CD4-positive, CD25-positive, alpha-beta regulatory T cell (primary cell): Measurements from ENCODE around the gene LIMS2. TPM values are rescaled to one million over a fixed set of nuclear protein-coding genes. Genes with fewer than 3 reads are reported as not detected.

Experiments used
- ATAC-seq, 2 donors: fragments of 150-1000 bp; cut with Tn5 transposase; one replicate each; pipeline ENCODE4 v1.10.0; 2021; ENCODE audit warnings: low read depth in 2 of 2, moderate number of reproducible peaks in 2 of 2, moderate library complexity in 1 of 2
- DNase-seq, 3 donors: peaks; one replicate each; pipeline versions ENCODE4 v3.0.0 to v3.0.0-alpha.2; 2012 to 2022; ENCODE audit warnings: mixed read lengths in 1 of 3
- H3K27ac ChIP-seq: one replicate; pipeline ENCODE4 v1.7.0; 2013; ENCODE audit warnings: mild to moderate bottlenecking, low read length; ENCODE audit not compliant: insufficient read depth, poor library complexity, severe bottlenecking
- H3K27me3 ChIP-seq: one replicate; pipeline ENCODE4 v1.7.0; 2013; ENCODE audit warnings: low read length; ENCODE audit not compliant: control insufficient read depth, insufficient read depth
- H3K36me3 ChIP-seq: one replicate; pipeline ENCODE4 v1.7.0; 2013; ENCODE audit warnings: mild to moderate bottlenecking, low read length, moderate library complexity; ENCODE audit not compliant: control insufficient read depth, insufficient read depth
- H3K4me1 ChIP-seq: 2 replicates; pipeline ENCODE4 v1.7.0; 2013; ENCODE audit warnings: mild to moderate bottlenecking, low read length; ENCODE audit not compliant: insufficient read depth, control insufficient read depth, poor library complexity, severe bottlenecking
- H3K4me3 ChIP-seq: one replicate; pipeline ENCODE4 v1.7.0; 2013; ENCODE audit warnings: low read depth, mild to moderate bottlenecking, low read length, moderate library complexity
- H3K9me3 ChIP-seq, 2 experiments: 1 replicate in 1 of 2; 2 replicates in 1 of 2; pipeline ENCODE4 v1.7.0; 2013; ENCODE audit warnings: low read length in 2 of 2, mild to moderate bottlenecking in 1 of 2, moderate library complexity in 1 of 2; ENCODE audit not compliant: control insufficient read depth in 2 of 2
- H3K27ac Mint-ChIP-seq, 3 donors: one replicate each; pipeline ENCODE4 v1.8.0; 2020 to 2022; ENCODE audit warnings: mild to moderate bottlenecking in 3 of 3, mixed read lengths in 3 of 3, moderate library complexity in 2 of 3
- H3K27me3 Mint-ChIP-seq: one replicate; pipeline ENCODE4 v1.8.0; 2022; ENCODE audit warnings: mild to moderate bottlenecking, mixed read lengths
- H3K36me3 Mint-ChIP-seq: one replicate; pipeline ENCODE4 v1.8.0; 2020; ENCODE audit warnings: mixed read lengths
- H3K4me1 Mint-ChIP-seq, 4 donors: one replicate each; pipeline ENCODE4 v1.8.0; 2020 to 2022; ENCODE audit warnings: mixed read lengths in 4 of 4, mild to moderate bottlenecking in 1 of 4
- H3K4me3 Mint-ChIP-seq, 4 donors: one replicate each; pipeline ENCODE4 v1.8.0; 2020 to 2022; ENCODE audit warnings: mild to moderate bottlenecking in 4 of 4, mixed read lengths in 4 of 4, moderate library complexity in 3 of 4
- H3K9me3 Mint-ChIP-seq, 7 donors: one replicate each; pipeline ENCODE4 v1.8.0; 2020 to 2022; ENCODE audit warnings: mixed read lengths in 7 of 7, mild to moderate bottlenecking in 3 of 7, moderate library complexity in 2 of 7
- polyA plus RNA-seq, 4 donors: library from polyadenylated mRNA; unstranded; fragments of 300-500 nt; fragmentation: Illumina TruSeq; gene quantifications; one replicate each; pipeline ENCODE4 v1.2.3, GENCODE V29; 2021
- total RNA-seq: library from RNA; stranded (reverse); gene quantifications from one replicate; pipeline ENCODE4 v1.2.3, GENCODE V29; 2022

LIMS2 gene
- total and polyA plus RNA-seq, 5 donors from 2014 or later: 10.8 to 23.8 (median 15.4) TPM

DNA sequence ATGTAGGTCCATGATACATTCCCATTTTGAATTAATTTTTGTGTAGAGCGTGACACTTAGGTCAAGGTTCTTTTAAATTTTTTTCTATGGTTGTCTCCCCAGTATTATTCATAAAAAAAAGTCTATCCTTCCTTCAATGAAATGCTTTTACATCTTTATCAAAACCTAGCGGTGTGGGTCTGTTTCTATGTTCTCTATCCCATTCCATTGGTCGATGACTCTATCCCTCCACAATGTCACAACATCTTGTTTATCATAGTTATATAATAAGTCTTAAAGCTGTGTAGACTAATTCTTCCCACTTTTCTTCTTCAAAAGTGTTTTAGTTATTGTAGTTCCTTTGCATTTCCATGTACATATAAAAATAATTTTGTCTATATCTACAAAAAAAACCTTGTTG is 76.6 kb downstream of the LIMS2 start:
- Mint-ChIP-seq H3K36me3 (no peaks in the 10 kb centered on the region), H3K27me3 (peaks cover 10% of the 10 kb centered on the region), H3K4me3 (no peak overlapping the region), H3K9me3 (peaks cover 0 to 7% (median 2%) of the 10 kb centered on the region in 7 donors), H3K4me1 (peaks cover 0 to 4% (median 2%) of the 10 kb centered on the region in 4 donors), H3K27ac (no peak overlapping the region)
- no peak for ATAC-seq
- Histone ChIP-seq H3K36me3 (no peaks in the 10 kb centered on the region), H3K27me3 (no peaks in the 10 kb centered on the region), H3K9me3 (no peaks in the 10 kb centered on the region), H3K4me1 (no peaks in the 10 kb centered on the region), H3K4me3 (no peak overlapping the region), H3K27ac (no peak overlapping the region)
- no peak for DNase-seq

GRCh38 chr2:127597984-127598380 is 77.3 kb downstream of the LIMS2 start:
- H3K4me1 Mint-ChIP-seq: peaks cover 0 to 4% (median 2%) of the 10 kb centered on the region in 4 donors
- no peaks in the 10 kb centered on the region for H3K36me3 Mint-ChIP-seq
- peaks cover 0 to 3% (median 1%) of the 10 kb centered on the region in 7 donors for H3K9me3 Mint-ChIP-seq
- no peaks in the 10 kb centered on the region for H3K9me3 ChIP-seq
- H3K27ac ChIP-seq: no peak overlapping the region
- peaks cover 5% of the 10 kb centered on the region for H3K27me3 Mint-ChIP-seq
- ATAC-seq: no peak
- H3K4me3 Mint-ChIP-seq: no peak overlapping the region
- peak in 1 of 3 donors; percentile 34 for DNase-seq
- no peaks in the 10 kb centered on the region for H3K36me3 ChIP-seq
- H3K4me1 ChIP-seq: no peaks in the 10 kb centered on the region
- H3K27ac Mint-ChIP-seq: no peak overlapping the region
- no peak overlapping the region for H3K4me3 ChIP-seq
- H3K27me3 ChIP-seq: no peaks in the 10 kb centered on the region

- ATAC-seq: no peak
- Mint-ChIP-seq H3K9me3 (peaks cover 0 to 2% (median 0%) of the 10 kb centered on the region in 7 donors), H3K27ac (no peak overlapping the region), H3K4me3 (no peak overlapping the region), H3K36me3 (no peaks in the 10 kb centered on the region), H3K27me3 (peaks cover 5% of the 10 kb centered on the region), H3K4me1 (peaks cover 0 to 4% (median 1%) of the 10 kb centered on the region in 4 donors)
- H3K9me3 ChIP-seq: no peaks in the 10 kb centered on the region
- no peak for DNase-seq
- H3K27ac ChIP-seq: no peak overlapping the region
- no peaks in the 10 kb centered on the region for H3K4me1 ChIP-seq
- no peaks in the 10 kb centered on the region for H3K36me3 ChIP-seq
- no peaks in the 10 kb centered on the region for H3K27me3 ChIP-seq
- no peak overlapping the region for H3K4me3 ChIP-seq
These were observed 78.0 kb downstream of the LIMS2 start for GRCh38 chr2:127597046-127597983.

DNA sequence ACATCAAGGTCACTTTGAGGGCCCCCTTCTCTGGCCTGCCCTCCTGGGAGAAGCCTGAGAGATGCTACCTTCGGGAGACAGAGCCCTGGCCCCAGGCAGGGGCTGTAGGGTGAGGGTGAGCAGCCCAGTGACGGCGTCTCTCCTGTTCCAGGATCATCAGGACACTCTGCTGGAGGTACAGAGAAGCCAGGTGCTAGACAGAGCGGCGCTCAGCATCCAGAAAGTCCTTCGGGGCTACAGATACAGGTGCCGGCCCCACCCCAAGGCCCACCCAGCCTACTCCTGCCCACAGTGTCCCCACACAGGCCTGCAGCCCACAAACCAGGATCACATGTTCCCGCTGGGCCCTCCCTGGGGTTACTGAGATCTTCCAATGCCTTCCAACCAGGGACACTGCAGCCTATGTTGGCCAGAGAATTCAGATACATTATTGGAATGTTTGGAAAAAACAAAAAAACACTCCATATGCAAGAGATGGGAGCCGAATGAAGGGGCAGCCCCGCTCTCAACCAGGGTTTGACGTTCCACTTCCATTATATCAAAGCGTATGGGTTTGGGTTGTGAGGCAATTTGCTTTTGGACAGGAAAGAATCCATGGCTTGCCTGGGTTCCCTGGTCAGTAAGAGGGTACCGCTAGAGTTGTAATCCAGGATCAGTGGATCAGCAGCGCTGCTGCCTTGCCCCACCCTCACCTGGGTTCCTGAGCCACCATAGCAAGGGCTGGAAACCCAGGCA is 78.9 kb downstream of the LIMS2 start:
- ATAC-seq (no peak), DNase-seq (no peak)
- Mint-ChIP-seq H3K9me3 (peaks cover 0 to 2% (median 0%) of the 10 kb centered on the region in 7 donors), H3K36me3 (no peaks in the 10 kb centered on the region), H3K4me1 (peaks cover 0 to 4% (median 1%) of the 10 kb centered on the region in 4 donors), H3K4me3 (peak overlapping the region in 1 of 4 donors; percentile 4), H3K27me3 (peaks cover 5% of the 10 kb centered on the region), H3K27ac (no peak overlapping the region)
- Histone ChIP-seq H3K27ac (no peak overlapping the region), H3K27me3 (no peaks in the 10 kb centered on the region), H3K9me3 (no peaks in the 10 kb centered on the region), H3K36me3 (no peaks in the 10 kb centered on the region), H3K4me1 (no peaks in the 10 kb centered on the region), H3K4me3 (no peak overlapping the region)

- no peak overlapping the region for H3K4me3 Mint-ChIP-seq
- no peak overlapping the region for H3K27ac Mint-ChIP-seq
- H3K27ac ChIP-seq: no peak overlapping the region
- no peaks in the 10 kb centered on the region for H3K9me3 ChIP-seq
- no peaks in the 10 kb centered on the region for H3K36me3 ChIP-seq
- H3K36me3 Mint-ChIP-seq: no peaks in the 10 kb centered on the region
- no peaks in the 10 kb centered on the region for H3K4me1 ChIP-seq
- no peaks in the 10 kb centered on the region for H3K27me3 Mint-ChIP-seq
- peaks cover 0 to 6% (median 2%) of the 10 kb centered on the region in 4 donors for H3K4me1 Mint-ChIP-seq
- H3K4me3 ChIP-seq: no peak overlapping the region
- ATAC-seq (no peak), DNase-seq (no peak)
- no peaks in the 10 kb centered on the region for H3K9me3 Mint-ChIP-seq
- H3K27me3 ChIP-seq: no peaks in the 10 kb centered on the region
These were observed 81.2 kb downstream of the LIMS2 start for GRCh38 chr2:127594116-127594591.

DNA sequence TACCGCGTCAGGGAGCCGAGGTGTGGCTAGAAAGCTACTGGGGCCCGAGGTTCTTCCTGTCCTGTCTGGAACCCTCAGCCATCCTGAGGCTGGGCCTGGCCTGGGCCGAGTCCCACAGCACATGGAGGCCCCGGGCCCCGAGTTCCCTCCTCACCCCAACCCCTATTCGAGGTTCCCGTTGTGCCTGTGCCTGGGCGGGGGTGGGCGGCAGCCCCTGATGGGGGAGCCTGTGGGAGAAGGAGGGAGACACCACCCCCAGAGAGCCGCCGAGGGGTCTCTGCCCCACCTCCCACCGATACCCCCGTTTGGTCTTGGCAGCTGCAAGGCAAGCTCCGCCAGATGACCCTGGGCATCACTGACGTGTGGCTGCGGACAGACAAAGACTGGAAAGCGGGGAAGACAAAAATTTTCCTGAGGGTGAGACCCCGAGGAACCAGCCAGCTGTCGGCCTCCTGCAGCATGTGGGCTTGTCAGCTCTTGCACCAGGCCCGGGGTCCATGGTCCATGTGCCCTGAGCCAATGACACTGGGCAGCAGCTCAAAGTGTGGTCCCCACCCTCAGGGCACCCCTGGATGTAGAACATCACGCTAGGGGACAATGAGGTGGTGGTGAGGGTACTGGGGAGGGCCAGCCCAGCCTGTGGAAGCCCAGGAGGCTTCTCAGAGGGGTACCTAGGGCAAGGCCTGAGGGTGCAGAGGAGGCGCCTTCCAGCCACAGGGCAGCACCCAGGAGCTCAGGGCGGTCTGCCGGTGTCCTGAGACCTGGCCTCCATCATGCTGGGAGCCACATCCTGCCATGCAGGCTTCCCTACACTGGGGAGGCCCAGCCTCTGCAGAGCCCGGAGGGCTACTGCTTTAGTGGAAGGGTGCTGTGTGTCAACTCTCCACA is 81.9 kb downstream of the LIMS2 start:
- Mint-ChIP-seq H3K27ac (no peak overlapping the region), H3K27me3 (no peaks in the 10 kb centered on the region), H3K4me1 (peaks cover 0 to 6% (median 2%) of the 10 kb centered on the region in 4 donors), H3K9me3 (no peaks in the 10 kb centered on the region), H3K36me3 (no peaks in the 10 kb centered on the region), H3K4me3 (no peak overlapping the region)
- no peaks in the 10 kb centered on the region for H3K4me1 ChIP-seq
- no peak overlapping the region for H3K27ac ChIP-seq
- DNase-seq (no peak), ATAC-seq (no peak)
- no peaks in the 10 kb centered on the region for H3K9me3 ChIP-seq
- H3K27me3 ChIP-seq: no peaks in the 10 kb centered on the region
- no peaks in the 10 kb centered on the region for H3K36me3 ChIP-seq
- no peak overlapping the region for H3K4me3 ChIP-seq

GRCh38 chr2:127592761-127593227 is 82.5 kb downstream of the LIMS2 start:
- no peak for ATAC-seq
- no peak for DNase-seq
- peaks cover 0 to 6% (median 2%) of the 10 kb centered on the region in 4 donors for H3K4me1 Mint-ChIP-seq

More at GRCh38 chr2:127592761-127593227, 82.5 kb downstream of the LIMS2 start:
- Mint-ChIP-seq H3K36me3 (no peaks in the 10 kb centered on the region), H3K27me3 (no peaks in the 10 kb centered on the region), H3K9me3 (no peaks in the 10 kb centered on the region), H3K27ac (no peak overlapping the region), H3K4me3 (no peak overlapping the region)
- no peaks in the 10 kb centered on the region for H3K9me3 ChIP-seq
- H3K27me3 ChIP-seq: no peaks in the 10 kb centered on the region
- no peaks in the 10 kb centered on the region for H3K4me1 ChIP-seq
- no peak overlapping the region for H3K27ac ChIP-seq
- no peaks in the 10 kb centered on the region for H3K36me3 ChIP-seq
- H3K4me3 ChIP-seq: no peak overlapping the region
